Measurements from ENCODE around the gene SORBS1.

DNA sequence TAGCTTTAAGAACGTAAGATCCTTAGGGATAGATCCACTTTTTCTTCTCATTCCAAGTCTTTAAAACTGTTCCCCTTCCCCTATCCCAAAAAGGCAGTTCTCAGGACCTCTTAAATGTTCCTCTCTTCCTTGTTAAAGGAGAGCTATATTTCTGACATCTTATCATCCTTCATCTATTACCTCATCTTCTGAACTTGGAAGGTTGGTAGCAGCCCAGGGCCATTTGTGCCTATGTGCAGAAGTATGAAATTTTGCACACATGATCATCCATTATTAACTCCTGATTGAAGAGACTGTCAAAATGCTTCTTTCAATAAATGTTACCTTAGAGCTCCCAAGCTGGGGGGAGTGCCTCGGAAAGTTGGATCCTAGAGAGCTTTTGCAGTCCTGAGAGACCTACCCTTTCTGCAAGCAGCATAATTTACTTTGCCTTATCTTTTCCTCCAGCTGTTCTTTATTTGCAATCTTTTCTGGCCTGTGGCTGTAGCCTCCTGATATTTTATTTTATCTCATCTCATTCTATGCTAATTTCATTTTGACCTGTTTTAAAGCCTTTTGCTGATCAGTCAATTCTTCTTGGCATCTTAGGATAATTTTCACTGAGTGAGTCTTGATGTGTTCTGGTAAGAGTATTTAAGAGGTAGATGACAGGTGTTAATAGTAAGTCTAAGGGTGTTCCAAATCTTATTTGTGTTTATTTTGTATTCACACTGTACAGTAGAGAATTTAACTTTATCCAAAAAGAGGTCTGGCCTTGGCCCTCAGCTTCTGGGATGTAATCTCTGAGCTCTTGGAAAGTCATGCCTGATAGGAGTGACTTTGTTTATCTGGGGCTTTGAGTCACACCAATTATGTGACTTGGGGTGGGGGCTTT lies 135.3 kb downstream of the SORBS1 start:
- TF ChIP-seq, protein P1, sequence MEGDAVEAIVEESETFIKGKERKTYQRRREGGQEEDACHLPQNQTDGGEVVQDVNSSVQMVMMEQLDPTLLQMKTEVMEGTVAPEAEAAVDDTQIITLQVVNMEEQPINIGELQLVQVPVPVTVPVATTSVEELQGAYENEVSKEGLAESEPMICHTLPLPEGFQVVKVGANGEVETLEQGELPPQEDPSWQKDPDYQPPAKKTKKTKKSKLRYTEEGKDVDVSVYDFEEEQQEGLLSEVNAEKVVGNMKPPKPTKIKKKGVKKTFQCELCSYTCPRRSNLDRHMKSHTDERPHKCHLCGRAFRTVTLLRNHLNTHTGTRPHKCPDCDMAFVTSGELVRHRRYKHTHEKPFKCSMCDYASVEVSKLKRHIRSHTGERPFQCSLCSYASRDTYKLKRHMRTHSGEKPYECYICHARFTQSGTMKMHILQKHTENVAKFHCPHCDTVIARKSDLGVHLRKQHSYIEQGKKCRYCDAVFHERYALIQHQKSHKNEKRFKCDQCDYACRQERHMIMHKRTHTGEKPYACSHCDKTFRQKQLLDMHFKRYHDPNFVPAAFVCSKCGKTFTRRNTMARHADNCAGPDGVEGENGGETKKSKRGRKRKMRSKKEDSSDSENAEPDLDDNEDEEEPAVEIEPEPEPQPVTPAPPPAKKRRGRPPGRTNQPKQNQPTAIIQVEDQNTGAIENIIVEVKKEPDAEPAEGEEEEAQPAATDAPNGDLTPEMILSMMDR (IDR thresholded peaks at IDR 0.05) = no peak
- TF ChIP-seq POLR2A (IDR thresholded peaks at IDR 0.05) = no peak
